ENCODE data around the gene ABCC5.
"Not testable (repeated sequence)": the region's sequence is repeated elsewhere in the genome, so short reads cannot be mapped to it uniquely, and the experiment has no call there.

Gene ABCC5

GRCh38 chr3:184008161-184008560 is 9.5 kb downstream of the ABCC5 start:
- H3K36me3 ChIP-seq (ENCODE audit: insufficient read depth, low read length) = peaks cover 35% of the 10 kb centered on the region
- H3K9ac ChIP-seq (ENCODE audit: insufficient read length) = no peak overlapping the region
- no peak for TF ChIP-seq FOXP2 (optimal IDR thresholded peaks at IDR 0.05; ENCODE audit: control extremely low read depth, extremely low read length, insufficient read depth)
- TF ChIP-seq EZH2 (IDR thresholded peaks at IDR 0.05) = no peak
- no peak for TF ChIP-seq POLR2AphosphoS5 (IDR thresholded peaks at IDR 0.05; ENCODE audit: borderline replicate concordance, low read depth, low read length)
- peak overlapping the region; percentile 44 for H3K27ac ChIP-seq
- H3K9me3 ChIP-seq (ENCODE audit: low read depth, low read length) = no peaks in the 10 kb centered on the region
- peak; percentile 74 for DNase-seq (ENCODE audit: low read depth, low spot score)
- no peak overlapping the region; the same call in 1 of the 2 replicates for H3K4me3 ChIP-seq

GRCh38 chr3:184007143-184007813 is 10.4 kb downstream of the ABCC5 start:
- H3K9me3 ChIP-seq (ENCODE audit: low read depth, low read length); H3K27ac ChIP-seq; H3K9ac ChIP-seq (ENCODE audit: insufficient read length); H3K4me3 ChIP-seq; DNase-seq (ENCODE audit: low read depth, low spot score): not testable (repeated sequence)
- peaks cover 27% of the 10 kb centered on the region for H3K36me3 ChIP-seq (ENCODE audit: insufficient read depth, low read length)

GRCh38 chr3:184005941-184006507 is 11.7 kb downstream of the ABCC5 start:
- Histone ChIP-seq H3K9me3 (ENCODE audit: low read depth, low read length) (no peaks in the 10 kb centered on the region), H3K36me3 (ENCODE audit: insufficient read depth, low read length) (peaks cover 14% of the 10 kb centered on the region), H3K9ac (ENCODE audit: insufficient read length) (no peak overlapping the region), H3K4me3 (peak overlapping the region; percentile 34), H3K27ac (peak overlapping the region; percentile 53; the same call in 1 of the 2 replicates)
- no peak for DNase-seq (ENCODE audit: low read depth, low spot score)
- TF ChIP-seq FOXP2 (optimal IDR thresholded peaks at IDR 0.05; ENCODE audit: control extremely low read depth, extremely low read length, insufficient read depth) (no peak), POLR2AphosphoS5 (IDR thresholded peaks at IDR 0.05; ENCODE audit: borderline replicate concordance, low read depth, low read length) (no peak)

GRCh38 chr3:184004476-184004875 is 13.2 kb downstream of the ABCC5 start:
- Histone ChIP-seq H3K9ac (ENCODE audit: insufficient read length) (no peak overlapping the region), H3K27ac (no peak overlapping the region), H3K4me3 (no peak overlapping the region), H3K9me3 (ENCODE audit: low read depth, low read length) (no peaks in the 10 kb centered on the region), H3K36me3 (ENCODE audit: insufficient read depth, low read length) (peaks cover 20% of the 10 kb centered on the region)
- no peak for DNase-seq (ENCODE audit: low read depth, low spot score)
- TF ChIP-seq EZH2 (IDR thresholded peaks at IDR 0.05) (no peak), POLR2AphosphoS5 (IDR thresholded peaks at IDR 0.05; ENCODE audit: borderline replicate concordance, low read depth, low read length) (no peak), FOXP2 (optimal IDR thresholded peaks at IDR 0.05; ENCODE audit: control extremely low read depth, extremely low read length, insufficient read depth) (no peak)

GRCh38 chr3:184003187-184003967 is 14.3 kb downstream of the ABCC5 start:
- no peak for DNase-seq (ENCODE audit: low read depth, low spot score)
- Histone ChIP-seq H3K27ac (no peak overlapping the region), H3K9ac (ENCODE audit: insufficient read length) (no peak overlapping the region), H3K36me3 (ENCODE audit: insufficient read depth, low read length) (peaks cover 14% of the 10 kb centered on the region; the same call in 1 of the 2 replicates), H3K9me3 (ENCODE audit: low read depth, low read length) (no peaks in the 10 kb centered on the region), H3K4me3 (no peak overlapping the region)
- TF ChIP-seq FOXP2 (optimal IDR thresholded peaks at IDR 0.05; ENCODE audit: control extremely low read depth, extremely low read length, insufficient read depth) = no peak
- no peak for TF ChIP-seq EZH2 (IDR thresholded peaks at IDR 0.05)
- no peak for TF ChIP-seq POLR2AphosphoS5 (IDR thresholded peaks at IDR 0.05; ENCODE audit: borderline replicate concordance, low read depth, low read length)

GRCh38 chr3:184002469-184002868 is 15.2 kb downstream of the ABCC5 start:
- no peak overlapping the region for H3K4me3 ChIP-seq
- H3K9me3 ChIP-seq (ENCODE audit: low read depth, low read length) = no peaks in the 10 kb centered on the region
- DNase-seq (ENCODE audit: low read depth, low spot score) = no peak
- no peak overlapping the region for H3K27ac ChIP-seq
- no peak for TF ChIP-seq EZH2 (IDR thresholded peaks at IDR 0.05)
- H3K36me3 ChIP-seq (ENCODE audit: insufficient read depth, low read length) = peaks cover 15% of the 10 kb centered on the region
- no peak overlapping the region for H3K9ac ChIP-seq (ENCODE audit: insufficient read length)

GRCh38 chr3:184001761-184002160 is 15.9 kb downstream of the ABCC5 start:
- Histone ChIP-seq H3K9me3 (ENCODE audit: low read depth, low read length) (no peaks in the 10 kb centered on the region), H3K36me3 (ENCODE audit: insufficient read depth, low read length) (peaks cover 18% of the 10 kb centered on the region), H3K27ac (no peak overlapping the region), H3K4me3 (no peak overlapping the region), H3K9ac (ENCODE audit: insufficient read length) (no peak overlapping the region)
- TF ChIP-seq EZH2 (IDR thresholded peaks at IDR 0.05) (no peak), POLR2AphosphoS5 (IDR thresholded peaks at IDR 0.05; ENCODE audit: borderline replicate concordance, low read depth, low read length) (no peak), FOXP2 (optimal IDR thresholded peaks at IDR 0.05; ENCODE audit: control extremely low read depth, extremely low read length, insufficient read depth) (no peak)
- no peak for DNase-seq (ENCODE audit: low read depth, low spot score)

GRCh38 chr3:183991403-183991802 is 26.3 kb downstream of the ABCC5 start:
- Histone ChIP-seq H3K9me3 (ENCODE audit: low read depth, low read length) (no peaks in the 10 kb centered on the region), H3K36me3 (ENCODE audit: insufficient read depth, low read length) (peaks cover 29% of the 10 kb centered on the region), H3K27ac (no peak overlapping the region), H3K4me3 (no peak overlapping the region), H3K9ac (ENCODE audit: insufficient read length) (no peak overlapping the region)
- no peak for DNase-seq (ENCODE audit: low read depth, low spot score)
- TF ChIP-seq POLR2AphosphoS5 (IDR thresholded peaks at IDR 0.05; ENCODE audit: borderline replicate concordance, low read depth, low read length) (no peak), EZH2 (IDR thresholded peaks at IDR 0.05) (no peak), FOXP2 (optimal IDR thresholded peaks at IDR 0.05; ENCODE audit: control extremely low read depth, extremely low read length, insufficient read depth) (no peak)

All from SK-N-MC (cell line).